GM13976 (cell line): ENCODE measurements around the gene KCTD5.

Source experiments
- DNase-seq: peaks from one replicate; pipeline ENCODE4 v3.0.0; 2012; ENCODE audit warnings: low spot score
- in situ Hi-C: fragments of 300-500 bp; cut with MboI; formaldehyde crosslinking; loops from one replicate; pipeline ENCODE4 v1.12.0; 2022; ENCODE audit warnings: low sequenced_read_pairs, mixed read lengths, inconsistent platforms; ENCODE audit not compliant: unreplicated experiment
- TF ChIP-seq, protein P1 (sequence below): IDR thresholded peaks from 2 replicates; pipeline ENCODE4 v1.5.1; 2012; ENCODE audit warnings: borderline replicate concordance, mild to moderate bottlenecking; ENCODE audit not compliant: insufficient read depth; ENCODE audit errors: extremely low read depth, missing control alignments, control extremely low read depth

The KCTD5 gene

GRCh38 chr16:2704166-2704982, 22.1 kb downstream of the KCTD5 start:
- in situ Hi-C loops: no loop called here
- no peak for DNase-seq
- TF ChIP-seq, protein P1, sequence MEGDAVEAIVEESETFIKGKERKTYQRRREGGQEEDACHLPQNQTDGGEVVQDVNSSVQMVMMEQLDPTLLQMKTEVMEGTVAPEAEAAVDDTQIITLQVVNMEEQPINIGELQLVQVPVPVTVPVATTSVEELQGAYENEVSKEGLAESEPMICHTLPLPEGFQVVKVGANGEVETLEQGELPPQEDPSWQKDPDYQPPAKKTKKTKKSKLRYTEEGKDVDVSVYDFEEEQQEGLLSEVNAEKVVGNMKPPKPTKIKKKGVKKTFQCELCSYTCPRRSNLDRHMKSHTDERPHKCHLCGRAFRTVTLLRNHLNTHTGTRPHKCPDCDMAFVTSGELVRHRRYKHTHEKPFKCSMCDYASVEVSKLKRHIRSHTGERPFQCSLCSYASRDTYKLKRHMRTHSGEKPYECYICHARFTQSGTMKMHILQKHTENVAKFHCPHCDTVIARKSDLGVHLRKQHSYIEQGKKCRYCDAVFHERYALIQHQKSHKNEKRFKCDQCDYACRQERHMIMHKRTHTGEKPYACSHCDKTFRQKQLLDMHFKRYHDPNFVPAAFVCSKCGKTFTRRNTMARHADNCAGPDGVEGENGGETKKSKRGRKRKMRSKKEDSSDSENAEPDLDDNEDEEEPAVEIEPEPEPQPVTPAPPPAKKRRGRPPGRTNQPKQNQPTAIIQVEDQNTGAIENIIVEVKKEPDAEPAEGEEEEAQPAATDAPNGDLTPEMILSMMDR: no peak

GRCh38 chr16:2704983-2705275, 22.6 kb downstream of the KCTD5 start:
- DNase-seq: no peak
- TF ChIP-seq, protein P1: no peak
- in situ Hi-C loops: no loop called here

- in situ Hi-C loops: no loop called here
- no peak for DNase-seq
- TF ChIP-seq, protein P1: no peak
Observed at GRCh38 chr16:2705351-2705750, 23.0 kb downstream of the KCTD5 start.

GRCh38 chr16:2706085-2706484, 23.8 kb downstream of the KCTD5 start:
- in situ Hi-C loops: no loop called here

DNA sequence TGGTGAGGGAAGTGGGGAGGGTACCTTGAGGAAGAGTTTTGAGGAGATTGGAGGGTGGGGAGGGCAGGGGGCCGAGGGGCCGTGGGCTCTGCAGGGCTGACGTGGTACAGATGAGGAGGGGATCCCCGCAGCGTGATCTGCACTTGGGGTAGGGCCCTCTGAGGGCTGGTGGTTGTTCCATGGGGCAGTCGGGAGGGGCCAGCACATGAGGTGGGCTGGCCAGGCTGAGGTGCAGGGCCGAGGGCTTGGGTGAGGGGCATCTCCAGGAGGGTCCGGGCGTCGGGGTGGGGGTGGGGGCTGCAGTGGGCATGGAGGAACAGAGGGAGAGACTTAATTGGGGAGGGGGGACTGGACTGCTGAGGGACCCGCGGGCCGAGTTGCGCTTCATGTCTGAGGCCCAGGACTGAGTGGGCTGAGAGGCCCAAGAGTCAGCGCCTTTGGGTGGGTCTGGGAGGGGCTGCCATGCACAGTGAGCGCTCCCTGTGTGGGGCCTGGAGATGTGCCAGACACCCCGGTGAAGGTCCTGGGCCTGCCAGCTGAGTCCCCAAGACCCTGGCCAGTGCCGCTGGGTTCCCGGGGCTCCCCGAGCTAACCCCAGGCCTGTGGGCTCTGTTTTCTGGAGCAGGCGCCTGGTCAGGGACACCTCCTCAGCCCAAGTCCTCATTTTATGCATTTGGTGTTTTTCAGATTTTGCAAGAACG, 24.4 kb downstream of the KCTD5 start:
- DNase-seq: no peak
- TF ChIP-seq, protein P1: no peak
- in situ Hi-C loops: no loop called here

More at GRCh38 chr16:2706085-2706484, 23.8 kb downstream of the KCTD5 start:
- TF ChIP-seq, protein P1: no peak
- DNase-seq: no peak

DNA sequence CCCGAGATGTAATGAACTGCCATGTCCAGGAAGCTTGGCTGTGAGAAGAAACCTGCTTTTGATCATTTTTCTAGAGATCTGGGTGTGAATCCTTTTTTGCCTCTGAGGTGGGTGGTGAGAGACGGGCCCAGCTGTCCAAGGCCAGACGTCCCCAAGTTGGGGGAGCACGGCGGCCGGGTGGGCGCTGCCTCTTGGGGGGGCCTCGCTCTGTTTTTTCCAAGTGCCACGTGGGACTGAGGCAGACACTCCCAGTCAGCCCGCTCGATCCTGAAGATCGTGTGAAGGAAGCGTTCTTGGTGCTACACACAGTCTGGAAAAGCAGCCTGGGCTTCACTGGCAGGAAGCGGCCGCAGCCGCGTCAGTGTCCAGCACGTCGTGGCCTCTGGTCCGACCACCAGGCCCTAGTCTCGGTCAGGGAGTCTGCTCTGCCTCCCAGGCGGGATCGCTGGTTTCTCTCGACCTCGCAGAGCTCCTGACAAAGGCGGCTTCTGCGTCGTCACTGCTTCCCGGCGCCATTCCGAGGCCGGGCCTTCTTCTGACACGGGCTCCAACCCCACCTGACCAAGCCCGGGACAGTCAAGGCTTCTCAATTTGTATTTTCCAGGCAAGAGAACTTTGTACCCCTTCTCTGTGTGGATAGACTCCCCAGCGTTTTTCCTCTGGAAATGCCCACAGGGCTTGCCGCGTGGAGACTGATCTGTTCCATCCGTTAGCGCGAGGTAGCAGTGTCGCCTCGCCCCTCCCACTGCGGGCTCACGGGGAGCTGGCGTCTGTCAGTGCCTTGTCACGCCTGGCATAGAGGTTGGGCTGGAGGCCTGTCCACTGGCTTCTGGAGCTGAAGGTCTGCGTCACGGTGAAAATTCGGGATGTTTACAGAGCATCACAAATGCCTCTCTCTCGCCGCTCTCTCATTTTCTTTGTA, 25.3 kb downstream of the KCTD5 start:
- DNase-seq: no peak

More for the DNA sequence above, 25.3 kb downstream of the KCTD5 start:
- in situ Hi-C loops: no loop called here
- TF ChIP-seq, protein P1: no peak
